HEK293T (cell line): ENCODE data around the gene RIPOR2.

ENCODE experiments used
- CTCF ChIA-PET: fragments of 350-600 bp; formaldehyde crosslinking; extraction: SDS; loops from one replicate; lab custom pipeline; 2021; ENCODE audit warnings: antibody characterized with exemption, inconsistent platforms; lab: Yijun Ruan, JAX
- POLR2A ChIA-PET: fragments of 350-600 bp; formaldehyde crosslinking; extraction: SDS; loops from one replicate; lab custom pipeline; 2020; ENCODE audit warnings: antibody characterized with exemption, inconsistent platforms; lab: Yijun Ruan, JAX
- DNase-seq: peaks from one replicate; pipeline ENCODE4 v3.0.0; 2012; ENCODE audit warnings: mixed read lengths; ENCODE audit errors: extremely low spot score
- ARNT ChIP-seq: fragments of 450-650 bp; IDR thresholded peaks from 2 replicates; pipeline ENCODE4 v1.6.1; 2017; ENCODE audit warnings: mild to moderate bottlenecking
- BHLHE40 ChIP-seq: fragments of 450-650 bp; IDR thresholded peaks from 2 replicates; pipeline ENCODE4 v1.6.1; 2016; ENCODE audit warnings: mild to moderate bottlenecking, moderate library complexity, borderline replicate concordance
- CTBP1 ChIP-seq: fragments of 450-650 bp; IDR thresholded peaks from 2 replicates; pipeline ENCODE4 v1.6.1; 2016; ENCODE audit warnings: borderline replicate concordance
- ELF4 ChIP-seq: fragments of 450-650 bp; IDR thresholded peaks from 2 replicates; pipeline ENCODE4 v1.6.1; 2017; ENCODE audit warnings: antibody characterized with exemption
- FOXA1 ChIP-seq: fragments of 450-650 bp; IDR thresholded peaks from 2 replicates; pipeline ENCODE4 v1.6.1; 2016; ENCODE audit warnings: mild to moderate bottlenecking
- FOXK2 ChIP-seq: fragments of 450-650 bp; IDR thresholded peaks from 2 replicates; pipeline ENCODE4 v1.6.1; 2016; ENCODE audit warnings: mild to moderate bottlenecking
- FOXM1 ChIP-seq: fragments of 450-650 bp; IDR thresholded peaks from 2 replicates; pipeline ENCODE4 v1.6.1; 2017; ENCODE audit warnings: mild to moderate bottlenecking, borderline replicate concordance
- HDGF ChIP-seq: fragments of 450-650 bp; IDR thresholded peaks from 2 replicates; pipeline ENCODE4 v1.6.1; 2017; ENCODE audit warnings: antibody characterized with exemption, borderline replicate concordance
- L3MBTL2 ChIP-seq: fragments of 450-650 bp; conservative IDR thresholded peaks from 2 replicates; pipeline ENCODE4 v1.6.1; 2016; ENCODE audit warnings: mild to moderate bottlenecking
- LEF1 ChIP-seq: fragments of 450-650 bp; IDR thresholded peaks from 2 replicates; pipeline ENCODE4 v1.6.1; 2017; ENCODE audit warnings: mild to moderate bottlenecking, borderline replicate concordance
- NFRKB ChIP-seq: fragments of 450-650 bp; IDR thresholded peaks from 2 replicates; pipeline ENCODE4 v1.6.1; 2016; ENCODE audit warnings: mild to moderate bottlenecking, moderate library complexity
- SP1 ChIP-seq: fragments of 450-650 bp; IDR thresholded peaks from 2 replicates; pipeline ENCODE4 v1.6.1; 2017
- SUZ12 ChIP-seq: fragments of 450-650 bp; IDR thresholded peaks from 2 replicates; pipeline ENCODE4 v1.6.1; 2016; ENCODE audit warnings: mild to moderate bottlenecking
- TARDBP ChIP-seq: fragments of 450-650 bp; IDR thresholded peaks from 2 replicates; pipeline ENCODE4 v1.6.1; 2016
- ZNF384 ChIP-seq: fragments of 450-650 bp; IDR thresholded peaks from 2 replicates; pipeline ENCODE4 v1.6.1; 2016
- TF ChIP-seq, protein P1 (sequence below): fragments of 450-650 bp; IDR thresholded peaks from 2 replicates; pipeline ENCODE4 v1.6.1; 2016

The RIPOR2 gene

DNA sequence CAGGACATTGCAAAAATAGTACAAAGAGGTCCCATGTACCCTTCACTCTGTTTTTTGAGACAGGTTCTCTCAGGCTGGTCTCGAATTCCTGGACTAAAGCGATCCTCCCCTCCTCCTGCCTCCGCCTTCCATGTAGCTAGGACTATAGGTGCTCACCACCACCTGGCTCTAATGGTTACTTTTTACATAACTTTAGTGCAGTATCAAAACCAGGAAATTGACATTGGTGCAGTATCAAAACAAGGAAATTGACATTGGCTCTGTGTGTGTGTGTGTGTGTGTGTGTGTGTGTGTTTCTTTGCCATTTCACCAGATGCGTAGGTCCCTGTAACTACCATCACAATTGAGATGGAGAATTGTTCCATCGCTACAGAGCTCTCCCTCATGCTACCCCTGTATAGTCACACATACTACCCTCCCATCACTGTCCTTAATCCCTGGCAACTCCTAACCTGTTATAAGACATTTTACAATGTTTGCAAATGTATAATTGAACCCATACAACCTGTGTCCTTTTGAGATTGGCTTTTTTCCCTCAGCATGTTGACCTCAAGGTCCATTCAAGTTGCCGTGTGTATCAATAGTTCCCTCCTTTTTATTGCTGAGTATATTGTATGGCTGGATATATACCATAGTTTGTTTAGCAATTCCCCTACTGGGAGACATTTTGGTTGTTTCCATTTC is 28.3 kb upstream of the RIPOR2 start:
- no peak for DNase-seq
- CTCF ChIA-PET = no interaction called here
- POLR2A ChIA-PET = no interaction called here
- TF ChIP-seq L3MBTL2 (no peak), HDGF (no peak), SP1 (no peak), CTBP1 (no peak), FOXA1 (no peak), TARDBP (no peak), FOXM1 (no peak), ZNF384 (no peak), FOXK2 (no peak), LEF1 (no peak), SUZ12 (no peak), ARNT (no peak), BHLHE40 (no peak), NFRKB (no peak), ELF4 (no peak)
- TF ChIP-seq, protein P1, sequence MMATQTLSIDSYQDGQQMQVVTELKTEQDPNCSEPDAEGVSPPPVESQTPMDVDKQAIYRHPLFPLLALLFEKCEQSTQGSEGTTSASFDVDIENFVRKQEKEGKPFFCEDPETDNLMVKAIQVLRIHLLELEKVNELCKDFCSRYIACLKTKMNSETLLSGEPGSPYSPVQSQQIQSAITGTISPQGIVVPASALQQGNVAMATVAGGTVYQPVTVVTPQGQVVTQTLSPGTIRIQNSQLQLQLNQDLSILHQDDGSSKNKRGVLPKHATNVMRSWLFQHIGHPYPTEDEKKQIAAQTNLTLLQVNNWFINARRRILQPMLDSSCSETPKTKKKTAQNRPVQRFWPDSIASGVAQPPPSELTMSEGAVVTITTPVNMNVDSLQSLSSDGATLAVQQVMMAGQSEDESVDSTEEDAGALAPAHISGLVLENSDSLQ = no peak

DNA sequence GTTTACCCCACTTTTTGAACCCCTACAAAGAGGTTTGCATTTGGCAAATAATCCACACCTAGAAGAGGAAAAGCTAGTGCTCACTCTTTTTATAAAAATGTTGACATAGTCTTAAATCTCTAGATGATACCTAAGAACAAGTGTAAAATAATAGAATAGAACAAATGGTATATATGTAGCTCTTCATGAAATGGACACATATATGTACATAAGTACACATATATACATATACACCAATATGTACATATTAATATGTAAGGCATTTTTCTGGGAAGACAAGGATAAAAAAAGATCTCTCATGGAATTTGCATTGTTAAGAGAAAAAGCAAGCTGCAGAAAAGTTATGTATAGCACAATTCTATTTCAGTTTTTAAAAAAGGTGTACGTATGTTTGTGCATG is 27.6 kb upstream of the RIPOR2 start:
- POLR2A ChIA-PET = no interaction called here
- TF ChIP-seq LEF1 (no peak), SUZ12 (no peak), FOXK2 (no peak), L3MBTL2 (no peak), SP1 (no peak), HDGF (no peak), NFRKB (no peak), ZNF384 (no peak), ELF4 (no peak), FOXM1 (no peak)
- TF ChIP-seq, protein P1 = no peak
- CTCF ChIA-PET = no interaction called here

DNA sequence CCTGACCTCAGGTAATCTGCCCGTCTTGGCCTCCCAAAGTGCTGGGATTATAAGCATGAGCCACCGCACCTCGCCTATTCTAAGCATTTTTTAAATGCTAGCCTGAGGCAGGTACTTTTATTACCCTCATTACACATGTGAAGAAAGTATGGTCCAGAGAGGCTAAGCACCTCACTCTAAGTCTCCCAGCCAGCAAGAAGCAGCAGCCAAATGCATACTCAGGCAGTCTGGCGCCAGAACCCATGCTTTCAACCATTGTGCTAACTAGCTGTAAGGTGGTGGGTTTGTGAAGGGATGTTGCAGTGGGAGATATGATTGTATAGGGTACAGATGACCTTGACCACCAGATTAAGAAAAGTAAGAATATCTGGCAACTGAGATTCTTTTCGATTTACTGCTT is 26.1 kb upstream of the RIPOR2 start:
- TF ChIP-seq NFRKB (no peak), SP1 (no peak), ARNT (no peak)
- TF ChIP-seq, protein P1 = no peak
- CTCF ChIA-PET = no interaction called here
- no peak for DNase-seq
- POLR2A ChIA-PET = no interaction called here

More for the DNA sequence above, 27.6 kb upstream of the RIPOR2 start:
- DNase-seq = no peak

DNA sequence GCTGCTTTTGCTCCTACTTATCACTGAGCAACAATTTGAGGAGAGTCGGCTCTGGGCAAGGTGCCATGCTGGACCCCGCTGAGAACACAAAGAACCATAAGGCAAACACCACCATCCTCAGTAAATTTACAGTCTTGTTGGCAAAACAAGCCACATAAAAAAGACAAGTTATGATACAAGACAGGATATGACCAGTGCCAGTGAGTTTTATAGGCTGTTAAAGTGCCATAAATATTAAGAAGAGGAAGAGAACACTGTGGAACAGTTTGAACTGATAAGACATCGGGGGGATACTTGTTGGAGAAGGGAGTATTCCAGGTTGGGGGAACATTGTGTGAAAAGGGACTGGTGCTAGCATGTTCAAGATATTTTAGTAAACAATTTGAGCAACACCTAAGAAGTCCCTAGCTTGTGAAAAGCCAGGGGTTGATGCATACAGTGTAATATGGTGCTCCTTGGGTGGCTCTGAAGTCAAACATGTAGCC is 25.3 kb upstream of the RIPOR2 start:
- no peak for DNase-seq
- ChIA-PET CTCF (no interaction called here), POLR2A (no interaction called here)
- no peak for TF ChIP-seq LEF1
- no peak for TF ChIP-seq ARNT
- TF ChIP-seq NFRKB = no peak
- TF ChIP-seq HDGF = no peak
- TF ChIP-seq CTBP1 = no peak
- TF ChIP-seq, protein P1 = no peak
- TF ChIP-seq FOXK2 = no peak
- TF ChIP-seq L3MBTL2 = no peak
- TF ChIP-seq FOXA1 = no peak
- no peak for TF ChIP-seq ZNF384
- TF ChIP-seq BHLHE40 = no peak
- TF ChIP-seq TARDBP = no peak
- TF ChIP-seq ELF4 = no peak
- no peak for TF ChIP-seq SUZ12

DNA sequence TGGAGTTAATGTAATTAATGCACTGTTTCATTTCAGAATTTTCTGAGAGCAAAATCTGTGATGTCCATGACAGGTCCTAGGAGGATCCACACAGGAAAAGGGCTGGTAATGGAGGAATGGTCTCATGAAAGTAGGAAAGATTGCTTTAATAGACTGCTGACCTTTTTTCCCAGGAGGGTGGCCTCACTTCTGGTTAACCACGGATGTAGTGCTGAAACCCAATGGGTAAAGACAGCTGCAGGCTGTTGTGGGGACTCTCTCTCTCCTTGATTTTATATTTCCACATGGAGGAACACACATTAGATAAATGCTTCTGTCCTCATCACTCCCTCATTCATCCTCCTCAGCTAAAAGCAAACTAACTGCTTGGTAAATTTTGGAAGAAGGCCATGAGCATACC is 23.6 kb upstream of the RIPOR2 start:
- ChIA-PET CTCF (no interaction called here), POLR2A (no interaction called here)
- DNase-seq = no peak
- TF ChIP-seq BHLHE40 = no peak
- no peak for TF ChIP-seq HDGF
- TF ChIP-seq FOXA1 = no peak
- TF ChIP-seq FOXK2 = no peak
- no peak for TF ChIP-seq CTBP1
- no peak for TF ChIP-seq L3MBTL2
- TF ChIP-seq SUZ12 = no peak
- TF ChIP-seq SP1 = no peak
- TF ChIP-seq ZNF384 = no peak
- no peak for TF ChIP-seq TARDBP
- TF ChIP-seq FOXM1 = no peak
- no peak for TF ChIP-seq LEF1
- no peak for TF ChIP-seq ELF4

DNA sequence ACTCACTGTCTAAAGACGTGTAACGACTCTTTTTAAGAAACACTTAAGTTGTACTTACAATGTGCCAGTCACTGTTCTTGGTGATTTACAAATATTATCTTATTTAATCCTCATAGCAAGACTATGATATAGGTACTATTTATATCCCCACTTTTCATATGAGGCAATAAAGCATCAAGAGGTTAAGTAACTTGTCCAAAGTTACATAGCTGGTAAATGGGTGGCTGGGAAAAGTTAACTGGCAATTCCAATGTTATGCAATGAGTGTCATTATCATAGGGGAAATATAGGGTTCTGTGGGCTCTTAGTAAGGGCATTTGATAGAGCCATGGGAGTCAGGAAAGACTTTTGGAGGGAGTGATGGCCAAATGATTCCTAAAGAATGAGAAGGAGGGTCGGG is 21.4 kb upstream of the RIPOR2 start:
- no peak for DNase-seq
- CTCF ChIA-PET = no interaction called here
- POLR2A ChIA-PET = no interaction called here
- TF ChIP-seq SUZ12 (no peak), FOXM1 (no peak), FOXA1 (no peak), HDGF (no peak), SP1 (no peak), LEF1 (no peak), ARNT (no peak), TARDBP (no peak), FOXK2 (no peak), ELF4 (no peak), BHLHE40 (no peak), NFRKB (no peak), ZNF384 (no peak)
- TF ChIP-seq, protein P1 = no peak
